ENCODE data around the gene RALB. TPM values are rescaled to one million over a fixed set of nuclear protein-coding genes. Genes with fewer than 3 reads are reported as not detected.

RALB gene
- total RNA-seq, 1 experiment from 2014 or later = 17.1 TPM

DNA sequence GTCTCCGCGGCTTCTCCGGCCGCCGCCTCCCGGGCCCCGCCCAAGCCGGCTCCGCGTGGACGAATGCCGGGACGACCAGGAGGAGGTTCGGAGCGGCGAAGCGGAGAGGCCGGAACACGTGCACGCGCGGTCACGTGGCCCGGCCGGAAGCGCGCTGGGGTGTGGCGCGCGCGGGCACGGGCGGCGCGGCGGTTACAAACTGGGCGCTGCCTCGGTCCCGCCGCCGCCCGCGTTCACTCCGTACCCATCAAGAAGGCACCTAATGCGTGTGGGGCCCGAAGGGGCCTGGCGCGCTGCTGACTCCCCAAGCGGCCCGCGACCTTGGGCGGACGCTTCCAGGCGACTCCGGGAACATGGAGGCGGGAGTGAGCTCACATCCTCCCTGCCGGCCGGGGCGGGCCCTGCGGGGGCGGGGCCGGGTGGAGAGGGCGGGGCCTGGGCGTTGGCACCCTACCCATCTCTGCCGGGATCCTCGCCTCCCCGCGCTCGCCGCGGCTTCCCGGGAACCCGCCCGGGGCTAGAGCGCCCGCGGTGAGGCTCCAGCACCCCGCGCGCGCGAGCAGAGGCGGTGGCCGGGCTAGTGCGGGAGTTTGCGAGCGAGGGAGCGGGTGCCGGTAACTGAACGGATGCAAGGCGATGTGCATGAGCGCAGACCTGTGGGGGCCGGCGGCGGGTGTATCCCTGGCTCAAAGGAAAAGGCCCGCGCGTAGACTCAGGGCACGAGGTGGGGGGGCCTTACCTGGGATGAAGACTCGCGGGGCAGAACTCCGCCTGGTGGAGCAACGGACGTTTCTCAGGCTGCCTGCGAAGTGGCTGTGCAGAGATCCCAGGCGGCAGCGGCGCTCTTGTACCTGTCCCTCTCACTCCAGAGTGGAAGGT is 29.4 kb upstream of the RALB start, which contains the start of gene TMEM185B (continued):
- TF ChIP-seq, protein P1, sequence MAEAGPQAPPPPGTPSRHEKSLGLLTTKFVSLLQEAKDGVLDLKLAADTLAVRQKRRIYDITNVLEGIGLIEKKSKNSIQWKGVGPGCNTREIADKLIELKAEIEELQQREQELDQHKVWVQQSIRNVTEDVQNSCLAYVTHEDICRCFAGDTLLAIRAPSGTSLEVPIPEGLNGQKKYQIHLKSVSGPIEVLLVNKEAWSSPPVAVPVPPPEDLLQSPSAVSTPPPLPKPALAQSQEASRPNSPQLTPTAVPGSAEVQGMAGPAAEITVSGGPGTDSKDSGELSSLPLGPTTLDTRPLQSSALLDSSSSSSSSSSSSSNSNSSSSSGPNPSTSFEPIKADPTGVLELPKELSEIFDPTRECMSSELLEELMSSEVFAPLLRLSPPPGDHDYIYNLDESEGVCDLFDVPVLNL (CRISPR knock-in tag; IDR thresholded peaks at IDR 0.05; ENCODE audit: borderline replicate concordance, low read depth) = peak; percentile 93
- TF ChIP-seq GTF2I (CRISPR knock-in tag; conservative IDR thresholded peaks at IDR 0.05) (no peak), TCF7 (CRISPR knock-in tag; IDR thresholded peaks at IDR 0.05; ENCODE audit: low read depth) (peak; percentile 98), TEAD1 (CRISPR knock-in tag; IDR thresholded peaks at IDR 0.05) (peak; percentile 99), IRF2 (CRISPR knock-in tag; IDR thresholded peaks at IDR 0.05; ENCODE audit: borderline replicate concordance, low read depth) (peak; percentile 94), RELA (CRISPR knock-in tag; IDR thresholded peaks at IDR 0.05; ENCODE audit: borderline replicate concordance) (peak; percentile 99), ZNF232 (CRISPR knock-in tag; IDR thresholded peaks at IDR 0.05) (peak; percentile 99), JUN (CRISPR knock-in tag; IDR thresholded peaks at IDR 0.05) (peak; percentile 98), ZNF317 (CRISPR knock-in tag; IDR thresholded peaks at IDR 0.05; ENCODE audit: borderline replicate concordance, low read depth) (peak; percentile 85), FOXJ3 (CRISPR knock-in tag; IDR thresholded peaks at IDR 0.05; ENCODE audit: borderline replicate concordance) (no peak), SMAD3 (CRISPR knock-in tag; IDR thresholded peaks at IDR 0.05; ENCODE audit: borderline replicate concordance) (peak; percentile 97), FOXK1 (CRISPR knock-in tag; IDR thresholded peaks at IDR 0.05) (peak; percentile 98)
- TF ChIP-seq, protein P2, sequence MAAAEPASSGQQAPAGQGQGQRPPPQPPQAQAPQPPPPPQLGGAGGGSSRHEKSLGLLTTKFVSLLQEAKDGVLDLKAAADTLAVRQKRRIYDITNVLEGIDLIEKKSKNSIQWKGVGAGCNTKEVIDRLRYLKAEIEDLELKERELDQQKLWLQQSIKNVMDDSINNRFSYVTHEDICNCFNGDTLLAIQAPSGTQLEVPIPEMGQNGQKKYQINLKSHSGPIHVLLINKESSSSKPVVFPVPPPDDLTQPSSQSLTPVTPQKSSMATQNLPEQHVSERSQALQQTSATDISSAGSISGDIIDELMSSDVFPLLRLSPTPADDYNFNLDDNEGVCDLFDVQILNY (CRISPR knock-in tag; IDR thresholded peaks at IDR 0.05) = peak; percentile 99
- TF ChIP-seq, protein P3, sequence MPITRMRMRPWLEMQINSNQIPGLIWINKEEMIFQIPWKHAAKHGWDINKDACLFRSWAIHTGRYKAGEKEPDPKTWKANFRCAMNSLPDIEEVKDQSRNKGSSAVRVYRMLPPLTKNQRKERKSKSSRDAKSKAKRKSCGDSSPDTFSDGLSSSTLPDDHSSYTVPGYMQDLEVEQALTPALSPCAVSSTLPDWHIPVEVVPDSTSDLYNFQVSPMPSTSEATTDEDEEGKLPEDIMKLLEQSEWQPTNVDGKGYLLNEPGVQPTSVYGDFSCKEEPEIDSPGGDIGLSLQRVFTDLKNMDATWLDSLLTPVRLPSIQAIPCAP (CRISPR knock-in tag; IDR thresholded peaks at IDR 0.05) = peak; percentile 99
- TF ChIP-seq, protein P4, sequence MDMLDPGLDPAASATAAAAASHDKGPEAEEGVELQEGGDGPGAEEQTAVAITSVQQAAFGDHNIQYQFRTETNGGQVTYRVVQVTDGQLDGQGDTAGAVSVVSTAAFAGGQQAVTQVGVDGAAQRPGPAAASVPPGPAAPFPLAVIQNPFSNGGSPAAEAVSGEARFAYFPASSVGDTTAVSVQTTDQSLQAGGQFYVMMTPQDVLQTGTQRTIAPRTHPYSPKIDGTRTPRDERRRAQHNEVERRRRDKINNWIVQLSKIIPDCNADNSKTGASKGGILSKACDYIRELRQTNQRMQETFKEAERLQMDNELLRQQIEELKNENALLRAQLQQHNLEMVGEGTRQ (CRISPR knock-in tag; IDR thresholded peaks at IDR 0.05) = peak; percentile 99
- TF ChIP-seq, protein P5, sequence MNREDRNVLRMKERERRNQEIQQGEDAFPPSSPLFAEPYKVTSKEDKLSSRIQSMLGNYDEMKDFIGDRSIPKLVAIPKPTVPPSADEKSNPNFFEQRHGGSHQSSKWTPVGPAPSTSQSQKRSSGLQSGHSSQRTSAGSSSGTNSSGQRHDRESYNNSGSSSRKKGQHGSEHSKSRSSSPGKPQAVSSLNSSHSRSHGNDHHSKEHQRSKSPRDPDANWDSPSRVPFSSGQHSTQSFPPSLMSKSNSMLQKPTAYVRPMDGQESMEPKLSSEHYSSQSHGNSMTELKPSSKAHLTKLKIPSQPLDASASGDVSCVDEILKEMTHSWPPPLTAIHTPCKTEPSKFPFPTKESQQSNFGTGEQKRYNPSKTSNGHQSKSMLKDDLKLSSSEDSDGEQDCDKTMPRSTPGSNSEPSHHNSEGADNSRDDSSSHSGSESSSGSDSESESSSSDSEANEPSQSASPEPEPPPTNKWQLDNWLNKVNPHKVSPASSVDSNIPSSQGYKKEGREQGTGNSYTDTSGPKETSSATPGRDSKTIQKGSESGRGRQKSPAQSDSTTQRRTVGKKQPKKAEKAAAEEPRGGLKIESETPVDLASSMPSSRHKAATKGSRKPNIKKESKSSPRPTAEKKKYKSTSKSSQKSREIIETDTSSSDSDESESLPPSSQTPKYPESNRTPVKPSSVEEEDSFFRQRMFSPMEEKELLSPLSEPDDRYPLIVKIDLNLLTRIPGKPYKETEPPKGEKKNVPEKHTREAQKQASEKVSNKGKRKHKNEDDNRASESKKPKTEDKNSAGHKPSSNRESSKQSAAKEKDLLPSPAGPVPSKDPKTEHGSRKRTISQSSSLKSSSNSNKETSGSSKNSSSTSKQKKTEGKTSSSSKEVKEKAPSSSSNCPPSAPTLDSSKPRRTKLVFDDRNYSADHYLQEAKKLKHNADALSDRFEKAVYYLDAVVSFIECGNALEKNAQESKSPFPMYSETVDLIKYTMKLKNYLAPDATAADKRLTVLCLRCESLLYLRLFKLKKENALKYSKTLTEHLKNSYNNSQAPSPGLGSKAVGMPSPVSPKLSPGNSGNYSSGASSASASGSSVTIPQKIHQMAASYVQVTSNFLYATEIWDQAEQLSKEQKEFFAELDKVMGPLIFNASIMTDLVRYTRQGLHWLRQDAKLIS (CRISPR knock-in tag; IDR thresholded peaks at IDR 0.05; ENCODE audit: borderline replicate concordance) = no peak; the same call in 1 of the 2 replicates
- TF ChIP-seq, protein P6, sequence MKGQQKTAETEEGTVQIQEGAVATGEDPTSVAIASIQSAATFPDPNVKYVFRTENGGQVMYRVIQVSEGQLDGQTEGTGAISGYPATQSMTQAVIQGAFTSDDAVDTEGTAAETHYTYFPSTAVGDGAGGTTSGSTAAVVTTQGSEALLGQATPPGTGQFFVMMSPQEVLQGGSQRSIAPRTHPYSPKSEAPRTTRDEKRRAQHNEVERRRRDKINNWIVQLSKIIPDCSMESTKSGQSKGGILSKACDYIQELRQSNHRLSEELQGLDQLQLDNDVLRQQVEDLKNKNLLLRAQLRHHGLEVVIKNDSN (CRISPR knock-in tag; IDR thresholded peaks at IDR 0.05) = peak; percentile 94
- TF ChIP-seq, protein P7, sequence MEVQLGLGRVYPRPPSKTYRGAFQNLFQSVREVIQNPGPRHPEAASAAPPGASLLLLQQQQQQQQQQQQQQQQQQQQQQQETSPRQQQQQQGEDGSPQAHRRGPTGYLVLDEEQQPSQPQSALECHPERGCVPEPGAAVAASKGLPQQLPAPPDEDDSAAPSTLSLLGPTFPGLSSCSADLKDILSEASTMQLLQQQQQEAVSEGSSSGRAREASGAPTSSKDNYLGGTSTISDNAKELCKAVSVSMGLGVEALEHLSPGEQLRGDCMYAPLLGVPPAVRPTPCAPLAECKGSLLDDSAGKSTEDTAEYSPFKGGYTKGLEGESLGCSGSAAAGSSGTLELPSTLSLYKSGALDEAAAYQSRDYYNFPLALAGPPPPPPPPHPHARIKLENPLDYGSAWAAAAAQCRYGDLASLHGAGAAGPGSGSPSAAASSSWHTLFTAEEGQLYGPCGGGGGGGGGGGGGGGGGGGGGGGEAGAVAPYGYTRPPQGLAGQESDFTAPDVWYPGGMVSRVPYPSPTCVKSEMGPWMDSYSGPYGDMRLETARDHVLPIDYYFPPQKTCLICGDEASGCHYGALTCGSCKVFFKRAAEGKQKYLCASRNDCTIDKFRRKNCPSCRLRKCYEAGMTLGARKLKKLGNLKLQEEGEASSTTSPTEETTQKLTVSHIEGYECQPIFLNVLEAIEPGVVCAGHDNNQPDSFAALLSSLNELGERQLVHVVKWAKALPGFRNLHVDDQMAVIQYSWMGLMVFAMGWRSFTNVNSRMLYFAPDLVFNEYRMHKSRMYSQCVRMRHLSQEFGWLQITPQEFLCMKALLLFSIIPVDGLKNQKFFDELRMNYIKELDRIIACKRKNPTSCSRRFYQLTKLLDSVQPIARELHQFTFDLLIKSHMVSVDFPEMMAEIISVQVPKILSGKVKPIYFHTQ (CRISPR knock-in tag; IDR thresholded peaks at IDR 0.05) = no peak
- TF ChIP-seq, protein P8, sequence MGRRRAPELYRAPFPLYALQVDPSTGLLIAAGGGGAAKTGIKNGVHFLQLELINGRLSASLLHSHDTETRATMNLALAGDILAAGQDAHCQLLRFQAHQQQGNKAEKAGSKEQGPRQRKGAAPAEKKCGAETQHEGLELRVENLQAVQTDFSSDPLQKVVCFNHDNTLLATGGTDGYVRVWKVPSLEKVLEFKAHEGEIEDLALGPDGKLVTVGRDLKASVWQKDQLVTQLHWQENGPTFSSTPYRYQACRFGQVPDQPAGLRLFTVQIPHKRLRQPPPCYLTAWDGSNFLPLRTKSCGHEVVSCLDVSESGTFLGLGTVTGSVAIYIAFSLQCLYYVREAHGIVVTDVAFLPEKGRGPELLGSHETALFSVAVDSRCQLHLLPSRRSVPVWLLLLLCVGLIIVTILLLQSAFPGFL (CRISPR knock-in tag; IDR thresholded peaks at IDR 0.05; ENCODE audit: borderline replicate concordance) = peak; percentile 81; the same call in 1 of the 2 replicates
- TF ChIP-seq, protein P9, sequence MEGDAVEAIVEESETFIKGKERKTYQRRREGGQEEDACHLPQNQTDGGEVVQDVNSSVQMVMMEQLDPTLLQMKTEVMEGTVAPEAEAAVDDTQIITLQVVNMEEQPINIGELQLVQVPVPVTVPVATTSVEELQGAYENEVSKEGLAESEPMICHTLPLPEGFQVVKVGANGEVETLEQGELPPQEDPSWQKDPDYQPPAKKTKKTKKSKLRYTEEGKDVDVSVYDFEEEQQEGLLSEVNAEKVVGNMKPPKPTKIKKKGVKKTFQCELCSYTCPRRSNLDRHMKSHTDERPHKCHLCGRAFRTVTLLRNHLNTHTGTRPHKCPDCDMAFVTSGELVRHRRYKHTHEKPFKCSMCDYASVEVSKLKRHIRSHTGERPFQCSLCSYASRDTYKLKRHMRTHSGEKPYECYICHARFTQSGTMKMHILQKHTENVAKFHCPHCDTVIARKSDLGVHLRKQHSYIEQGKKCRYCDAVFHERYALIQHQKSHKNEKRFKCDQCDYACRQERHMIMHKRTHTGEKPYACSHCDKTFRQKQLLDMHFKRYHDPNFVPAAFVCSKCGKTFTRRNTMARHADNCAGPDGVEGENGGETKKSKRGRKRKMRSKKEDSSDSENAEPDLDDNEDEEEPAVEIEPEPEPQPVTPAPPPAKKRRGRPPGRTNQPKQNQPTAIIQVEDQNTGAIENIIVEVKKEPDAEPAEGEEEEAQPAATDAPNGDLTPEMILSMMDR (IDR thresholded peaks at IDR 0.05) = no peak
